ENCODE results near the gene GLI1. TPM values are rescaled to one million over a fixed set of nuclear protein-coding genes. Genes with fewer than 3 reads are reported as not detected.

GLI1 gene
- total and polyA plus RNA-seq, 2 of the 13 experiments (the other 11 are each of a cell fraction or from before 2014, with no cell fraction given): 0.09 to 0.20 TPM

DNA sequence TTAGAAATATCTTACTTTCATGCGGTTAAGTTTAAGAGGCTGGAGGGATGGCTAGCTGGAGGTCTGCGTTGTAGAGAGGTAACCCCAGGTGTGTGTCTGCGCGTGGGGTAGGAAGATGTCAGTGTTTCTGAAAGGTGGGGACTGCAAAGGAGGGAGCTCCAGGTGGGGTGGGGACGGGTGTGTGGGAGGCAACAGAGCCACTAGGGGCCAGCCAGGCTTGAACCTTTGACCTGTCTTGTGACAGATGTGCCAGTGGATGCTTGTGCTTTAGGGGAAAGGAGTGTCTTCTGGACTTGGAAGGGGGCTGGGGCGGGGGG lies 841 bp downstream of the GLI1 start (continued):
- TF ChIP-seq, protein P1, sequence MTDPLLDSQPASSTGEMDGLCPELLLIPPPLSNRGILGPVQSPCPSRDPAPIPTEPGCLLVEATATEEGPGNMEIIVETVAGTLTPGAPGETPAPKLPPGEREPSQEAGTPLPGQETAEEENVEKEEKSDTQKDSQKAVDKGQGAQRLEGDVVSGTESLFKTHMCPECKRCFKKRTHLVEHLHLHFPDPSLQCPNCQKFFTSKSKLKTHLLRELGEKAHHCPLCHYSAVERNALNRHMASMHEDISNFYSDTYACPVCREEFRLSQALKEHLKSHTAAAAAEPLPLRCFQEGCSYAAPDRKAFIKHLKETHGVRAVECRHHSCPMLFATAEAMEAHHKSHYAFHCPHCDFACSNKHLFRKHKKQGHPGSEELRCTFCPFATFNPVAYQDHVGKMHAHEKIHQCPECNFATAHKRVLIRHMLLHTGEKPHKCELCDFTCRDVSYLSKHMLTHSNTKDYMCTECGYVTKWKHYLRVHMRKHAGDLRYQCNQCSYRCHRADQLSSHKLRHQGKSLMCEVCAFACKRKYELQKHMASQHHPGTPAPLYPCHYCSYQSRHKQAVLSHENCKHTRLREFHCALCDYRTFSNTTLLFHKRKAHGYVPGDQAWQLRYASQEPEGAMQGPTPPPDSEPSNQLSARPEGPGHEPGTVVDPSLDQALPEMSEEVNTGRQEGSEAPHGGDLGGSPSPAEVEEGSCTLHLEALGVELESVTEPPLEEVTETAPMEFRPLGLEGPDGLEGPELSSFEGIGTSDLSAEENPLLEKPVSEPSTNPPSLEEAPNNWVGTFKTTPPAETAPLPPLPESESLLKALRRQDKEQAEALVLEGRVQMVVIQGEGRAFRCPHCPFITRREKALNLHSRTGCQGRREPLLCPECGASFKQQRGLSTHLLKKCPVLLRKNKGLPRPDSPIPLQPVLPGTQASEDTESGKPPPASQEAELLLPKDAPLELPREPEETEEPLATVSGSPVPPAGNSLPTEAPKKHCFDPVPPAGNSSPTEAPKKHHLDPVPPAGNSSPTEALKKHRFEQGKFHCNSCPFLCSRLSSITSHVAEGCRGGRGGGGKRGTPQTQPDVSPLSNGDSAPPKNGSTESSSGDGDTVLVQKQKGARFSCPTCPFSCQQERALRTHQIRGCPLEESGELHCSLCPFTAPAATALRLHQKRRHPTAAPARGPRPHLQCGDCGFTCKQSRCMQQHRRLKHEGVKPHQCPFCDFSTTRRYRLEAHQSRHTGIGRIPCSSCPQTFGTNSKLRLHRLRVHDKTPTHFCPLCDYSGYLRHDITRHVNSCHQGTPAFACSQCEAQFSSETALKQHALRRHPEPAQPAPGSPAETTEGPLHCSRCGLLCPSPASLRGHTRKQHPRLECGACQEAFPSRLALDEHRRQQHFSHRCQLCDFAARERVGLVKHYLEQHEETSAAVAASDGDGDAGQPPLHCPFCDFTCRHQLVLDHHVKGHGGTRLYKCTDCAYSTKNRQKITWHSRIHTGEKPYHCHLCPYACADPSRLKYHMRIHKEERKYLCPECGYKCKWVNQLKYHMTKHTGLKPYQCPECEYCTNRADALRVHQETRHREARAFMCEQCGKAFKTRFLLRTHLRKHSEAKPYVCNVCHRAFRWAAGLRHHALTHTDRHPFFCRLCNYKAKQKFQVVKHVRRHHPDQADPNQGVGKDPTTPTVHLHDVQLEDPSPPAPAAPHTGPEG (CRISPR knock-in tag; IDR thresholded peaks at IDR 0.05): no peak
- TF ChIP-seq NRL (CRISPR knock-in tag; IDR thresholded peaks at IDR 0.05; ENCODE audit: borderline replicate concordance) (no peak), ERF (CRISPR knock-in tag; IDR thresholded peaks at IDR 0.05) (no peak), MIER2 (CRISPR knock-in tag; IDR thresholded peaks at IDR 0.05) (no peak), ZNF614 (CRISPR knock-in tag; IDR thresholded peaks at IDR 0.05; ENCODE audit: borderline replicate concordance) (no peak), XRCC5 (optimal IDR thresholded peaks at IDR 0.05; ENCODE audit: low read length) (no peak), SMAD3 (CRISPR knock-in tag; IDR thresholded peaks at IDR 0.05) (no peak), ZNF350 (CRISPR knock-in tag; IDR thresholded peaks at IDR 0.05; ENCODE audit: borderline replicate concordance, low read depth) (no peak), ZNF83 (CRISPR knock-in tag; IDR thresholded peaks at IDR 0.05; ENCODE audit: borderline replicate concordance) (no peak)
- TF ChIP-seq, protein P2, sequence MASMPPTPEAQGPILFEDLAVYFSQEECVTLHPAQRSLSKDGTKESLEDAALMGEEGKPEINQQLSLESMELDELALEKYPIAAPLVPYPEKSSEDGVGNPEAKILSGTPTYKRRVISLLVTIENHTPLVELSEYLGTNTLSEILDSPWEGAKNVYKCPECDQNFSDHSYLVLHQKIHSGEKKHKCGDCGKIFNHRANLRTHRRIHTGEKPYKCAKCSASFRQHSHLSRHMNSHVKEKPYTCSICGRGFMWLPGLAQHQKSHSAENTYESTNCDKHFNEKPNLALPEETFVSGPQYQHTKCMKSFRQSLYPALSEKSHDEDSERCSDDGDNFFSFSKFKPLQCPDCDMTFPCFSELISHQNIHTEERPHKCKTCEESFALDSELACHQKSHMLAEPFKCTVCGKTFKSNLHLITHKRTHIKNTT (CRISPR knock-in tag; IDR thresholded peaks at IDR 0.05): no peak
- TF ChIP-seq, protein P3, sequence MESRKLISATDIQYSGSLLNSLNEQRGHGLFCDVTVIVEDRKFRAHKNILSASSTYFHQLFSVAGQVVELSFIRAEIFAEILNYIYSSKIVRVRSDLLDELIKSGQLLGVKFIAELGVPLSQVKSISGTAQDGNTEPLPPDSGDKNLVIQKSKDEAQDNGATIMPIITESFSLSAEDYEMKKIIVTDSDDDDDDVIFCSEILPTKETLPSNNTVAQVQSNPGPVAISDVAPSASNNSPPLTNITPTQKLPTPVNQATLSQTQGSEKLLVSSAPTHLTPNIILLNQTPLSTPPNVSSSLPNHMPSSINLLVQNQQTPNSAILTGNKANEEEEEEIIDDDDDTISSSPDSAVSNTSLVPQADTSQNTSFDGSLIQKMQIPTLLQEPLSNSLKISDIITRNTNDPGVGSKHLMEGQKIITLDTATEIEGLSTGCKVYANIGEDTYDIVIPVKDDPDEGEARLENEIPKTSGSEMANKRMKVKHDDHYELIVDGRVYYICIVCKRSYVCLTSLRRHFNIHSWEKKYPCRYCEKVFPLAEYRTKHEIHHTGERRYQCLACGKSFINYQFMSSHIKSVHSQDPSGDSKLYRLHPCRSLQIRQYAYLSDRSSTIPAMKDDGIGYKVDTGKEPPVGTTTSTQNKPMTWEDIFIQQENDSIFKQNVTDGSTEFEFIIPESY (CRISPR knock-in tag; IDR thresholded peaks at IDR 0.05): no peak

All from HepG2 (cell line).